NCI-H748 (cell line): ENCODE data around the gene IRF2BP1.
A peak's percentile ranks its signal among the peaks of the same experiment; 100 is the strongest.

Experiments
- DNase-seq: peaks from one replicate; lab custom pipeline; 2025; ENCODE audit not compliant: unreplicated experiment; lab: John Stamatoyannopoulos, UW

Gene IRF2BP1

DNA sequence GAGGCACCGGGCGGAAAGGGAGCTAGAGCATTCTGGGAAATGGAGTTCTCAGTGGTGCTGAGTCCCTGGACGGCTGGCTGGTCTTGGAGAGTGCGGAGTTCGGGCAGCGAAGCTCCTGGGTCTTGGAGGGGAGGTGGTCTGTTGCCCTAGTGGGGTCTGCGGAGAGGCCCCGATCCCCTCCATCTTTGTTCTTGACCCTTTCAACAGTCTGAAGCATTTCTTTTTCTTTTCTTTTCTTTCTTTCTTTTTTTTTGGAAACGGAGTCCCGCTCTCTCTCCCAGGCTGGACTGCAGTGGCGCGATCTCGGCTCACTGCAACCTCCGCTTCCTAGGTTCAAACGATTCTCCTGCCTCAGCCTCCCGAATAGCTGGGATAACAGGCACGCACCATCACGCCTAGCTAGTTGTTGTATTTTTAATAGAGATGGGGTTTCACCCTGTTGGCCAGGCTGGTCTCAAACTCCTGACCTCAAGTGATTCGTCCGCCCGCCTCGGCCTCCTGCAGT is 22.6 kb downstream of the IRF2BP1 start:
- no peak for DNase-seq

DNA sequence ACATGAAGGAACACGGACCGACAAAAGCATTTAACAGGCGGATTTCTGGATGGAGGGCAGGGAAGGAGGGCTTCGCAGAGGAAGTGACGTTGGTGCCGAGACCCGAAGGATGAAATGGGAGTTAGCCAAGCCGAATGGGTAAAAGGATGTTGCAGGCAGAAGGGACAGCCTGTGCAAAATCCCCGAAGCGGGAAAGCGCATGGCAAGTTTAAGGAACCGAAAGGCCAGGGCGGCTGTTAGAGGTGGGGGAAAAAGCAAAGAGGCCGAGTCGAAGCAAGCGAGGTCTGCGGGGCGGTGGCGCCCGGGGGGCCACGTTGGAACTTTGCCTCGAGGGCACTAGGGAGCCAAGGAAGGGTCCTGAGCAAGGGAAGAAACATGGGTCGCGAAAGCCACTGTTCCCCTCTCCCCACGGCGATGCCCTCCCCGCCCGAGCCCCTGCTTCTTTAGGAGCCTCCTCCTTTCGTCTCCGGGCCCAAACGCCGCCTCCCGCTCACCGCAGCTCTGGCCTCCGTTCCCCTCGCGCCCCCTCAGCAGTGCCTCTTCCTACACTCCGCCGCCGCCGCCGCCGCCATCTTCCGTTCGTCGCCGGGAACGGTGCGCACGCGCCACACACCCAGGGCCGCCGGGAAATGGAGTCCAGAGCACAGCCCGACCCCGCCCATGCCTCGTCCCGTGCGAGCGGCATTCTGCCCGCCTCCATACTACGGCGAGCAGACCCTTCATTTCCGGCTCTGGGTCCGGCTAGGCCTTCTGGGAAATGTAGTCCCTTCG is 23.2 kb downstream of the IRF2BP1 start, which contains the start of gene SYMPK:
Gene SYMPK, minus strand, starts transcription at position 584 of the 771 bp plus-strand sequence. CDS start 8,652 bp downstream, outside the sequence.
- DNase-seq: peak; percentile 100

DNA sequence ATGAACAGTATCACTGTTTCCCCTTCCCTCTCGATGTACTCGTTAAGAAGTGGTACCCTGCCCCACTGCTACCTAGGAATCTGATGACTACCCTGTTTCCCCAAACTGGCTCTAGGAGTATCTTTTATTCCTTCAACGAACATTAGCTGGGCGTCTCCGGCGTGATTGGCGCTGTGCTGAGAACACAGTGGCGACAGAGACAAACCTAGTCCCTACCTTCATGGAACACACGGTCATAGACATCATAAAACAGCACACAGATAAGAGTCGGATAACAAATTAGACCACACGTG is 23.7 kb downstream of the IRF2BP1 start:
- no peak for DNase-seq

DNA sequence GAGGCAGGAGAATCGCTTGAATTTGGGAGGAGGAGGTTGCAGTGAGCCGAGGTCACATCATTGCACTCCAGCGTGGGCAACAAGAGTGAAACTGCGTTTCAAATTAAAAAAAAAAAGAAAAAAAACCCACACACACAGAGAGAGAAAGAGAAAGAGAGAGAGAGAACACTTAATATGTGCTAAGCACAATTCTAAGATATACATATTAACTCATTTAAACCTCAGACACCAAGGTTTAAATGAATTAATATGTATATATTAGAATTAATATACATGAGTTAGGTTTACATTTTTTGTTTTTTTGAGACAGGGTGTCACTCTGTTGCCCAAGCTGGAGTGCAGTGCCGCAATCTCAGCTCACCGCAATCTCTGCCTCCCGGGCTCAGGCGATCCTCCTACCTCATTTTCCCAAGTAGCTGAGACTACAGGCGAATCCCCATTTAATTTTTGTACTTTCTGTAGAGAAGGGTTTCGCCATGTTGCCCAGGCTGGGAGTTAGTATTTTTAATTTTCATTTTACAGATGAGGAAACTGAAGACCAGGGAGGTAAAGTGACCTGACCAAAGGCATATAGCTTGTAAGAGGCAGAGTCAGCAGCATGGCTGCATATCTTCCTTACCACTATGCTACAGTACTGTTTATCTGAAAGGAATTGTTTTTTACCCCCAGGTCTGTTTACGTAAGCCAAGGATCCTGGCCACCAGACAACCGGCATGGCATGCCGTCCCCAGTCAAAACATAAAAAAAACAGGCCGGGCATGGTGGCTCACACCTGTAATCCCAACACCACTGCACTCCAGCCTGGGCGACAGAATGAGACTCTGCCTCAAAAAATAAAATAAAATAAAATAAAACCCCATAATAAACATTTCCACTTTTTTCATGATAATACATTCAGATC is 25.3 kb downstream of the IRF2BP1 start:
- DNase-seq: no peak

DNA sequence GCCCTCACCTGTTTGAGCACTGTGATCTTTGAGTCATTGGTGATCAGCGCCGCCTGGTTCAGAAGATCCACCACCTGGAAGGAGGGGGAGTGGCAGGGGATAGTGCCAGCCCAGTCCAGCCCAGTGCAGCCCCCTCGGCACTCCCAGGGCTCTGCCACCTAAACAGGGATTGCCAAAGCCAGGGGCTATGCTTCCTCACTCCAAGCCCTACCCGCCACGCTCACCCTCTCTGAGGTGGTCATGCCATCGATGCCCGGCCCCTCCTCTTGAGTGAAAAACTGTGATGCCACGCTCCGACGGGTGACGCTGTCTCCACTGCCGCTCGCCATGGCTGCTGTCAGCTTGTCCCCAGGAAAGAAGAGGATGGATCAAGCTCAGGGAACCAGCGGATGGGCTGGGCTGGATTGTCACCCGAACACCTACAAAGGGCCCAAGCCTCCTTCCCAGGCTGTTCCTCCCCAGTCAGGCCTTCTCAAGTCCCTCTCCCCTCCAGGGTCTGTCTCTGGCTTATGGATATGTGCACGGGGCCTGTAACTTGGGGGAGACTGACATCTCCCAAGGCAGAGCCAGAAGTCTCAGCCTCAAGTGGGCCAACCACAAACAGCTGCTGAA is 31.7 kb downstream of the IRF2BP1 start:
- DNase-seq: no peak

DNA sequence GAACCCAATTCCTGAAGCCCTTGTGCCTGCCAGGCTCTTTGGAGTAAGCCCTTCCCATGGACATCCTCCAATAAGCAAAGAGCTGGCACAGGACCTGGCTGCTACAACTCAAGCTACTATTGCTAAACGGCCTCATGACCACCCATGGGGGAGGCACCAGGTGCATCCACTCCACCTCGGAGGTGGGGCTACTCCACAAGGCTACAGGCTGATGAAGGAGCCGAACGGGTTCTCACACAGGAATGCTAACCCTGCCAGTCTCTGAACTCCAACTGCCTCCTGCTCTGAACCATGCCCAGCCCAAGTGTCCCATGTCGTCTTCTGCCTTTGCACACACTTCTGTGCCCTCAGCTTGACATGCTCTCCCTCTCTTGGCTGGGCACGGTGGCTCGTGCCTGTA is 33.0 kb downstream of the IRF2BP1 start:
- no peak for DNase-seq

DNA sequence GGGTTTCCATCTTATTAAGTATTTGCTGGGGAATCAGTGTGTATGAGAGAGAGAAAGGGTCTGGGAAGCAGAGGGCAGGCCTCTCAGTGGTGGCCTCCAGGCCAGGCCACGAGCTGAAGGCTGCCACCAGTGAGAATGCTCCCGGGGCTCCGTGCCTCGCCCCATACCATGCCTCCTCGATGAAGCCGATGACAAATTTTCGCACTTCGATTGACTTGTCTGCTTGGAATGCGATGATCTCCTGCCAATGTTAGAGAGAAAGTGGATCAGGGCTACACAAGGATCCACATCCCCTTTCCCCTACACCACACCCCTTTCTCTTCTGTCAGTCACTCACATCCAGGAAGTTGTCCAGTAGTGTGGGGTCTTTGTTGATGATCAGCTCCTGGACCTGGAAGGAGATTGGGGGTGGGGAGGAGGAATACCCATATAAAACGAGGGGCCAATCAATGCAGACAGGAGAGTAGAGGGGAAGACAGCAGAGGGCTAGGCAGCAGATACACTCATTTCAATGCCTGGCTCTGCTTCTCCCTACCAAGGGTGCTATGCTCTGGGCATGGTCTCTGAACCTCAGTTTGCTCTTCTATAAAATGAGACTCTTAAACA is 33.7 kb downstream of the IRF2BP1 start:
- DNase-seq: no peak

DNA sequence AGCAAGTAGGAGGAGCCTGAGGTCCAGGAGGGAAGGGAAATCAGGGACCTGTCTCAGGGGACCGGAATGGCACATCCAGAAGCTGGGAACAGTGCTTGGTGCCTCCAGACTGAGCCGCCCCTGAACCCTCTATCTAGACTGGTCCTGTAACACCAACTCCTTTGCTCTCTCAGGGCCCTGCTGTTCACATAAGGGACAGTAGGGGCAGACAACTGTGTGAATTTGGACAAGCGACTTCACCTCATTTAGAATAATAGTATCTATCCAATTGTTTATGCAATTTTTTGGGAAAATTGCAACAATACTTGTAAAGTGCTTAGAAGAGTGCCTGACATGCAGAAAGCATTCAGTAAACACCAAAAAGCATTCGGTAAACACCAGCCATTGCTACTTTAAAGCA is 37.0 kb downstream of the IRF2BP1 start:
- no peak for DNase-seq

DNA sequence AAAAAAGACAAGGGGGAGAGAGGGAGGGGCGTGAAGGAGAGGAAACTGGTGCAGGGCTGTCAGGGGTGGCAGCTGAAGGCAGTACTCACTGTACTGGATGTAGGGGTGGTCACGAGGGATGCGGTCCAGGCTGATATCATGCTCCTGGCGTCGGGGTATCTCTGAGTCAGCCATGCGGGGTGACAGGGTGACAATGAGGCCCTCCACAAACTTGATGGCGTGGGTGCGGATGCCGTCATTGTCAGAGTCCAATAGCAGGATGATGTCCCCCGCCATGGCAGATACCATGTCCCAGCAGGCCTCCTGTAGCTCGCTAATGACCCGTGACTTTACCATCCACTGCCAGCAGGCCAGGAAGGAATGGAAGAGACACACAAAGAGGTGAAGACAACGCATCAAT is 38.3 kb downstream of the IRF2BP1 start:
- no peak for DNase-seq

DNA sequence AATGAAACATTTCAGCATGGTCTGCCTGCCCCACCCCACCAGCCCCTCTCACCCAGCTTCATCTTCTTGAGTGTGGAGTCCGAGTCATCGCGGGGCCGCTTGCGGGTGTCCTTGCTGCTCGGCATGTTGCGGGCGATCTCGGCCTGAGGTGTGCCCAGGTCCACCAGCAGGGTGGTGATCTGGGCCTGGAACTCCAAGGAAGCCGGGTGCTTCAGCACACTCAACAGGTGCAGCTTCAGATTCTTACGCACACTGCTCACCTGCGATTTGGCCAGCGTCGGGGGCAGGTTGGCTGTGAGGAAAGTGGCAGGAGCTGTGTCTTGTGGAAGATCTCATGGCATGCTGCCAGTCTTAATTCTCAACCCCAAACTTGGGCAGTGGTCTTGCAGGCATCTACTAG is 43.7 kb downstream of the IRF2BP1 start:
- DNase-seq: no peak

DNA sequence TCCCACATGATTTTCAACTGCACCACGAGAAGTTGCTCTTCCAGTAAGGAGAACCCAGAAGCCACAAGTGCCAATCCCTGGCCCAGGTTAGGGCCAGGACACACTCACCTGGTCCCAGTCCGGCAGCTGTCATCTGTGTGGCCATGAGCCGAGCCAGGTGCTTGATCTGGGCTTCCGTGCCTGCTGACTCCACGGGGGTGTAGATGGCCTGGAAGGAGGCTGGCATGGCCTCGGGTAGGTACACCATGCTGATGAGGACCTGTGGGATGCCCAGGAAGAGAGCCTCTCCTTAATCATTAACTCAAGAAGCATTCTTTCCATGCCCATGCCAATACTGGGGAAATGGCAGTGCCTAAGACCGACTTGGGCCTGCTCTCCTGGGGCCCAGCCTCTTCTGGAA is 51.0 kb downstream of the IRF2BP1 start:
- DNase-seq: no peak
